ENCODE data around the gene RGS19. TPM values are rescaled to one million over a fixed set of nuclear protein-coding genes. Genes with fewer than 3 reads are reported as not detected.

Gene RGS19
- total RNA-seq: 9.9 and 21.3 TPM in 2 replicates

GRCh38 chr20:64079273-64080012 is at the start of gene RGS19:
TSS of gene RGS19 (minus strand) at chr20:64079518. CDS start at chr20:64076886, 2,632 bp downstream.

GRCh38 chr20:64106981-64107735 is 27.8 kb upstream of the RGS19 start, which contains the start of gene NPBWR2:
TSS of gene NPBWR2 (minus strand) at chr20:64107565. CDS start at chr20:64106831, 734 bp downstream.

GRCh38 chr20:64083804-64084684 is 4.7 kb upstream of the RGS19 start, which contains the start of gene LKAAEAR1:
TSS of gene LKAAEAR1 (minus strand) at chr20:64084398. CDS start at chr20:64084219, 179 bp downstream.

GRCh38 chr20:64080013-64080812 is 895 bp upstream of the RGS19 start, which contains the start of gene OPRL1:
TSS of gene OPRL1 (plus strand) at chr20:64080082. CDS start at chr20:64092721, 12,639 bp downstream.

GRCh38 chr20:64062596-64063388 is 16.5 kb downstream of the RGS19 start, which contains the start of gene TCEA2:
TSS of gene TCEA2 (plus strand) at chr20:64063198. CDS start at chr20:64063313, 115 bp downstream.

GRCh38 chr20:64049060-64049877 is 30.0 kb downstream of the RGS19 start, which contains the start of gene SOX18:
TSS of gene SOX18 (minus strand) at chr20:64049639. CDS start at chr20:64049516, 123 bp downstream.

GRCh38 chr20:64035933-64036345 is 43.4 kb downstream of the RGS19 start, which contains the start of gene C20orf204:
TSS of gene C20orf204 (plus strand) at chr20:64036182. CDS start at chr20:64036324, 142 bp downstream.

Other genes starting within 250 kb of the RGS19 start
- gene ZBTB46, start 248.3 kb downstream of the RGS19 start, total RNA-seq: 1.8 and 5.6 TPM in 2 replicates
- not detected in 2 replicates for gene ABHD16B, start 218.0 kb downstream of the RGS19 start, total RNA-seq
- 99.1 and 136 TPM in 2 replicates for gene TPD52L2, start 214.2 kb downstream of the RGS19 start, total RNA-seq
- 39.3 and 46.8 TPM in 2 replicates for gene DNAJC5, start 184.4 kb downstream of the RGS19 start, total RNA-seq
- gene UCKL1, start 123.1 kb downstream of the RGS19 start, total RNA-seq: 31.1 and 38.3 TPM in 2 replicates
- 8.3 and 15.5 TPM in 2 replicates for gene ZNF512B, start 109.6 kb downstream of the RGS19 start, total RNA-seq
- 6.4 and 10.3 TPM in 2 replicates for gene SAMD10, start 99.9 kb downstream of the RGS19 start, total RNA-seq
- 46.4 and 48.6 TPM in 2 replicates for gene PRPF6, start 98.4 kb downstream of the RGS19 start, total RNA-seq
- 0.25 TPM in 1 of 2 replicates, not detected in the other for gene C20orf204, start 43.3 kb downstream of the RGS19 start, total RNA-seq
- not detected in 2 replicates for gene SOX18, start 29.9 kb downstream of the RGS19 start, total RNA-seq
- gene TCEA2, start 16.3 kb downstream of the RGS19 start, total RNA-seq: 20.2 and 46.8 TPM in 2 replicates
- 0.33 and 1.5 TPM in 2 replicates for gene OPRL1, start 564 bp upstream of the RGS19 start, total RNA-seq
- 0.49 TPM in 1 of 2 replicates, not detected in the other for gene LKAAEAR1, start 4.9 kb upstream of the RGS19 start, total RNA-seq
- not detected in 2 replicates for gene NPBWR2, start 28.0 kb upstream of the RGS19 start, total RNA-seq
- gene MYT1, start 84.9 kb upstream of the RGS19 start, total RNA-seq: not detected in 2 replicates
- gene PCMTD2, start 176.2 kb upstream of the RGS19 start, total RNA-seq: 19.2 and 51.5 TPM in 2 replicates